Measurements from ENCODE around the gene RNF123. TPM values are rescaled to one million over a fixed set of nuclear protein-coding genes. Genes with fewer than 3 reads are reported as not detected.

RNF123 gene
- total and polyA plus RNA-seq, 2 experiments from 2014 or later, result 14.6 to 32.5 TPM

GRCh38 chr3:49711489-49711888 is 22.1 kb downstream of the RNF123 start:
- no peak overlapping the region for H3K27ac ChIP-seq (ENCODE audit: low read depth)
- H2AFZ ChIP-seq, result no peak overlapping the region
- H3K4me3 Mint-ChIP-seq, result no peak overlapping the region; the same call in 2 of the 3 replicates
- H3K4me2 ChIP-seq, result no peak overlapping the region
- H3K27me3 ChIP-seq (ENCODE audit: insufficient read depth), result no peaks in the 10 kb centered on the region
- H3K36me3 Mint-ChIP-seq (ENCODE audit: low read depth), result peaks cover 10% of the 10 kb centered on the region; the same call in 2 of the 3 replicates
- DNase-seq (ENCODE audit: low spot score) (no peak), ATAC-seq (no peak)
- no peaks in the 10 kb centered on the region for H3K4me1 ChIP-seq (ENCODE audit: insufficient read depth)
- peaks cover 6% of the 10 kb centered on the region; the same call in 1 of the 2 replicates for H4K20me1 ChIP-seq (replicated peaks; ENCODE audit: insufficient read depth)
- no peaks in the 10 kb centered on the region for H3K9me2 ChIP-seq (ENCODE audit: insufficient read depth)
- H3K36me3 ChIP-seq (ENCODE audit: insufficient read depth), result no peaks in the 10 kb centered on the region
- no peaks in the 10 kb centered on the region; the same call in 2 of the 3 replicates for H3K4me1 Mint-ChIP-seq
- H3K4me3 ChIP-seq, result no peak overlapping the region
- no peak for TF ChIP-seq POLR2AphosphoS5 (IDR thresholded peaks at IDR 0.05; ENCODE audit: low read depth)
- TF ChIP-seq NANOG (IDR thresholded peaks at IDR 0.05; ENCODE audit: borderline replicate concordance), result no peak
- TF ChIP-seq CREB1 (CRISPR knock-in tag; IDR thresholded peaks at IDR 0.05; ENCODE audit: low read depth), result no peak
- no peak for TF ChIP-seq CTCF (conservative IDR thresholded peaks at IDR 0.05; ENCODE audit: low read depth in 2 of 2)
- no peak for TF ChIP-seq STAT1 (IDR thresholded peaks at IDR 0.05; ENCODE audit: unreplicated experiment)
- TF ChIP-seq, protein P1, sequence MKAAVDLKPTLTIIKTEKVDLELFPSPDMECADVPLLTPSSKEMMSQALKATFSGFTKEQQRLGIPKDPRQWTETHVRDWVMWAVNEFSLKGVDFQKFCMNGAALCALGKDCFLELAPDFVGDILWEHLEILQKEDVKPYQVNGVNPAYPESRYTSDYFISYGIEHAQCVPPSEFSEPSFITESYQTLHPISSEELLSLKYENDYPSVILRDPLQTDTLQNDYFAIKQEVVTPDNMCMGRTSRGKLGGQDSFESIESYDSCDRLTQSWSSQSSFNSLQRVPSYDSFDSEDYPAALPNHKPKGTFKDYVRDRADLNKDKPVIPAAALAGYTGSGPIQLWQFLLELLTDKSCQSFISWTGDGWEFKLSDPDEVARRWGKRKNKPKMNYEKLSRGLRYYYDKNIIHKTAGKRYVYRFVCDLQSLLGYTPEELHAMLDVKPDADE (IDR thresholded peaks at IDR 0.05), result no peak
- no peak for TF ChIP-seq ZNF331 (CRISPR knock-in tag; IDR thresholded peaks at IDR 0.05; ENCODE audit: low read depth)
- TF ChIP-seq ZNF114 (CRISPR knock-in tag; IDR thresholded peaks at IDR 0.05), result no peak
- TF ChIP-seq EZH2 (IDR thresholded peaks at IDR 0.05; ENCODE audit: low read depth, unreplicated experiment), result no peak
- TF ChIP-seq, protein P2, sequence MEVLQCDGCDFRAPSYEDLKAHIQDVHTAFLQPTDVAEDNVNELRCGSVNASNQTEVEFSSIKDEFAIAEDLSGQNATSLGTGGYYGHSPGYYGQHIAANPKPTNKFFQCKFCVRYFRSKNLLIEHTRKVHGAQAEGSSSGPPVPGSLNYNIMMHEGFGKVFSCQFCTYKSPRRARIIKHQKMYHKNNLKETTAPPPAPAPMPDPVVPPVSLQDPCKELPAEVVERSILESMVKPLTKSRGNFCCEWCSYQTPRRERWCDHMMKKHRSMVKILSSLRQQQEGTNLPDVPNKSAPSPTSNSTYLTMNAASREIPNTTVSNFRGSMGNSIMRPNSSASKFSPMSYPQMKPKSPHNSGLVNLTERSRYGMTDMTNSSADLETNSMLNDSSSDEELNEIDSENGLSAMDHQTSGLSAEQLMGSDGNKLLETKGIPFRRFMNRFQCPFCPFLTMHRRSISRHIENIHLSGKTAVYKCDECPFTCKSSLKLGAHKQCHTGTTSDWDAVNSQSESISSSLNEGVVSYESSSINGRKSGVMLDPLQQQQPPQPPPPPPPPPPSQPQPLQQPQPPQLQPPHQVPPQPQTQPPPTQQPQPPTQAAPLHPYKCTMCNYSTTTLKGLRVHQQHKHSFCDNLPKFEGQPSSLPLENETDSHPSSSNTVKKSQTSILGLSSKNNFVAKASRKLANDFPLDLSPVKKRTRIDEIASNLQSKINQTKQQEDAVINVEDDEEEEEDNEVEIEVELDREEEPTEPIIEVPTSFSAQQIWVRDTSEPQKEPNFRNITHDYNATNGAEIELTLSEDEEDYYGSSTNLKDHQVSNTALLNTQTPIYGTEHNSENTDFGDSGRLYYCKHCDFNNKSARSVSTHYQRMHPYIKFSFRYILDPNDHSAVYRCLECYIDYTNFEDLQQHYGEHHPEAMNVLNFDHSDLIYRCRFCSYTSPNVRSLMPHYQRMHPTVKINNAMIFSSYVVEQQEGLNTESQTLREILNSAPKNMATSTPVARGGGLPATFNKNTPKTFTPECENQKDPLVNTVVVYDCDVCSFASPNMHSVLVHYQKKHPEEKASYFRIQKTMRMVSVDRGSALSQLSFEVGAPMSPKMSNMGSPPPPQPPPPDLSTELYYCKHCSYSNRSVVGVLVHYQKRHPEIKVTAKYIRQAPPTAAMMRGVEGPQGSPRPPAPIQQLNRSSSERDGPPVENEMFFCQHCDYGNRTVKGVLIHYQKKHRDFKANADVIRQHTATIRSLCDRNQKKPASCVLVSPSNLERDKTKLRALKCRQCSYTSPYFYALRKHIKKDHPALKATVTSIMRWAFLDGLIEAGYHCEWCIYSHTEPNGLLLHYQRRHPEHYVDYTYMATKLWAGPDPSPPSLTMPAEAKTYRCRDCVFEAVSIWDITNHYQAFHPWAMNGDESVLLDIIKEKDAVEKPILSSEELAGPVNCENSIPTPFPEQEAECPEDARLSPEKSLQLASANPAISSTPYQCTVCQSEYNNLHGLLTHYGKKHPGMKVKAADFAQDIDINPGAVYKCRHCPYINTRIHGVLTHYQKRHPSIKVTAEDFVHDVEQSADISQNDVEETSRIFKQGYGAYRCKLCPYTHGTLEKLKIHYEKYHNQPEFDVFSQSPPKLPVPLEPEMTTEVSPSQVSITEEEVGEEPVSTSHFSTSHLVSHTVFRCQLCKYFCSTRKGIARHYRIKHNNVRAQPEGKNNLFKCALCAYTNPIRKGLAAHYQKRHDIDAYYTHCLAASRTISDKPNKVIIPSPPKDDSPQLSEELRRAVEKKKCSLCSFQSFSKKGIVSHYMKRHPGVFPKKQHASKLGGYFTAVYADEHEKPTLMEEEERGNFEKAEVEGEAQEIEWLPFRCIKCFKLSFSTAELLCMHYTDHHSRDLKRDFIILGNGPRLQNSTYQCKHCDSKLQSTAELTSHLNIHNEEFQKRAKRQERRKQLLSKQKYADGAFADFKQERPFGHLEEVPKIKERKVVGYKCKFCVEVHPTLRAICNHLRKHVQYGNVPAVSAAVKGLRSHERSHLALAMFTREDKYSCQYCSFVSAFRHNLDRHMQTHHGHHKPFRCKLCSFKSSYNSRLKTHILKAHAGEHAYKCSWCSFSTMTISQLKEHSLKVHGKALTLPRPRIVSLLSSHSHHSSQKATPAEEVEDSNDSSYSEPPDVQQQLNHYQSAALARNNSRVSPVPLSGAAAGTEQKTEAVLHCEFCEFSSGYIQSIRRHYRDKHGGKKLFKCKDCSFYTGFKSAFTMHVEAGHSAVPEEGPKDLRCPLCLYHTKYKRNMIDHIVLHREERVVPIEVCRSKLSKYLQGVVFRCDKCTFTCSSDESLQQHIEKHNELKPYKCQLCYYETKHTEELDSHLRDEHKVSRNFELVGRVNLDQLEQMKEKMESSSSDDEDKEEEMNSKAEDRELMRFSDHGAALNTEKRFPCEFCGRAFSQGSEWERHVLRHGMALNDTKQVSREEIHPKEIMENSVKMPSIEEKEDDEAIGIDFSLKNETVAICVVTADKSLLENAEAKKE (CRISPR knock-in tag; IDR thresholded peaks at IDR 0.05), result no peak
- no peak for TF ChIP-seq EZH2phosphoT487 (IDR thresholded peaks at IDR 0.05; ENCODE audit: unreplicated experiment)
- TF ChIP-seq, protein P3, sequence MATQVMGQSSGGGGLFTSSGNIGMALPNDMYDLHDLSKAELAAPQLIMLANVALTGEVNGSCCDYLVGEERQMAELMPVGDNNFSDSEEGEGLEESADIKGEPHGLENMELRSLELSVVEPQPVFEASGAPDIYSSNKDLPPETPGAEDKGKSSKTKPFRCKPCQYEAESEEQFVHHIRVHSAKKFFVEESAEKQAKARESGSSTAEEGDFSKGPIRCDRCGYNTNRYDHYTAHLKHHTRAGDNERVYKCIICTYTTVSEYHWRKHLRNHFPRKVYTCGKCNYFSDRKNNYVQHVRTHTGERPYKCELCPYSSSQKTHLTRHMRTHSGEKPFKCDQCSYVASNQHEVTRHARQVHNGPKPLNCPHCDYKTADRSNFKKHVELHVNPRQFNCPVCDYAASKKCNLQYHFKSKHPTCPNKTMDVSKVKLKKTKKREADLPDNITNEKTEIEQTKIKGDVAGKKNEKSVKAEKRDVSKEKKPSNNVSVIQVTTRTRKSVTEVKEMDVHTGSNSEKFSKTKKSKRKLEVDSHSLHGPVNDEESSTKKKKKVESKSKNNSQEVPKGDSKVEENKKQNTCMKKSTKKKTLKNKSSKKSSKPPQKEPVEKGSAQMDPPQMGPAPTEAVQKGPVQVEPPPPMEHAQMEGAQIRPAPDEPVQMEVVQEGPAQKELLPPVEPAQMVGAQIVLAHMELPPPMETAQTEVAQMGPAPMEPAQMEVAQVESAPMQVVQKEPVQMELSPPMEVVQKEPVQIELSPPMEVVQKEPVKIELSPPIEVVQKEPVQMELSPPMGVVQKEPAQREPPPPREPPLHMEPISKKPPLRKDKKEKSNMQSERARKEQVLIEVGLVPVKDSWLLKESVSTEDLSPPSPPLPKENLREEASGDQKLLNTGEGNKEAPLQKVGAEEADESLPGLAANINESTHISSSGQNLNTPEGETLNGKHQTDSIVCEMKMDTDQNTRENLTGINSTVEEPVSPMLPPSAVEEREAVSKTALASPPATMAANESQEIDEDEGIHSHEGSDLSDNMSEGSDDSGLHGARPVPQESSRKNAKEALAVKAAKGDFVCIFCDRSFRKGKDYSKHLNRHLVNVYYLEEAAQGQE (IDR thresholded peaks at IDR 0.05; ENCODE audit: unreplicated experiment), result no peak
- peaks cover 15% of the 10 kb centered on the region for H3K27me3 Mint-ChIP-seq (ENCODE audit: insufficient read depth, low read depth, poor library complexity)
- H3K79me2 ChIP-seq (replicated peaks; ENCODE audit: insufficient read depth), result no peaks in the 10 kb centered on the region
- H3K9me3 Mint-ChIP-seq, result no peaks in the 10 kb centered on the region
- H3F3A ChIP-seq (replicated peaks; ENCODE audit: low read depth), result no peaks in the 10 kb centered on the region
- H3K27ac Mint-ChIP-seq, result no peak overlapping the region

Measured in GM23338 (cell line).